Hematopoietic multipotent progenitor cell treated with erythropoietin and hydrocortisone succinate and interleukin-3 and kit ligand, for 17 days (in vitro differentiated cells): ENCODE results near the gene TOR4A.

ENCODE experiments used
- DNase-seq: peaks from one replicate; pipeline ENCODE4 v3.0.0-alpha.2; 2015; ENCODE audit warnings: low spot score

Gene TOR4A

GRCh38 chr9:137307255-137308056 lies 29.9 kb downstream of the TOR4A start:
- DNase-seq, result no peak

DNA sequence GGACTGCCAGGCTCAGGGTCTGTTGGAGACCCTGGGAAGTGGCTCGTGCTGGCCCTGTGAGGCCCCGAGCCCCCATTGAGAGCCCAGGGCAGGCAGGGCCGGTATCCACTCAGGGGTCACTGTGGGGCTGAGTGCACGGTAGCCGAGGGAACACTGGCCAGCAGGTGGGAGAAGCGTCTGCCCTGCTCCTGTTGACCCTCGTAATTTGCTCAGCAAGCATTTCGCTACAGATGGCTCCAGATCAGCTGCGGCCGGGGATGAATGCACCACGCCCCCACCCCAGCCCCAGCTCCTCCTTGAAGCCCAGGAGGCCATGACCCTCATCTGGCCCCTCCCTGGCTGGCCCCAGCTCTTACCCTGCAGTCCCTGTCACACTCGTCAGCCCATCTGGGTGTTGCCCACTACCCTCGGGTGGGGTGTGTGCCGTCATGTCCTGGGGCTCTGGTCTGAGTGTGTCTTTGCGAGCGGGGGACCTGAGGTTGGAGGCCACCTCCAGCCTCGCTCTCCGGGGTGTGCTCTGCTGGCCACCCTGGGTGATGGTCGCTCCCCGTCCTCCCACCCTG lies 30.6 kb downstream of the TOR4A start:
- no peak for DNase-seq

DNA sequence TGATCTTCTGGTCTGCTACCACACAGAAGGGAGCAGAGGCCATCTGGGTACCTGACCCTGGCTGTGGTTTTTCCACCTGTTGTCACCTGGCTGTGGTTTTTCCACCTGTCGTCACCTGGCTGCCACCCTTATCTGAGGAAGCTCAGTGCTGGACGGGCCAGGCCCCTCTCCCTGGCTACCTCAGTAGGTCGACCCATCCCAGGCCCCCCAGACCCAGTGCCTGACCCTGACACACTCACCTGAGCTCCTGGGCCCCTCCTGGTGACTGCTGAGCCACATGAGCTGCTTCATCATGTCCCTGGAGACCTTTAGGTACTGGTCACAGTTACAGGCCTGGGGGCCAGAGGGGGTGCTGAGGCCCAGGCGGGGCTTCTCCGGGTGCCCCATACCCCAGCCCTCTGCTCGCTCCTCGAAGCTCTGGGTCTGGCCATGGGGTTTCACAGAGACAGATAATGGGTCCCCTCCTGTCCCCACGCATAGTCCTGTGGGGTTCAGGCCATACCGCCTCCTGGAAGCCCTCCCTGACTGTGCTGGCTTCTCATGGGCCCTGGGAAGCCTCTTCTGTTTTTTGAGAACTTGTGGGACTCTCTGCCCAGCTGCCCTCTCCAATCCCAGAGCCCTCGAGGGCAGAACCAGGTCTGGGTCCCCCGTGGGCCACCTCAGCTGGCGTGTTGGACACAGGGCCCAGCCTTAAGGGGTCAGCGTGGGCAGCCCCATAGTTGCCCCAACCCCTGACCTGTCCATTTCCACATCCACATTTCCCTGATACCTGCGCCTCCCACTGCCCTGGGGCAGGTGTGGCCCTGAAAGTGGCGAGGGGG lies 32.1 kb downstream of the TOR4A start:
- DNase-seq, result no peak

- no peak for DNase-seq
Observed at GRCh38 chr9:137310189-137311052, 32.9 kb downstream of the TOR4A start.

GRCh38 chr9:137311171-137311985 lies 33.9 kb downstream of the TOR4A start:
- DNase-seq, result no peak

GRCh38 chr9:137311986-137312851 lies 34.7 kb downstream of the TOR4A start:
- DNase-seq, result no peak

DNA sequence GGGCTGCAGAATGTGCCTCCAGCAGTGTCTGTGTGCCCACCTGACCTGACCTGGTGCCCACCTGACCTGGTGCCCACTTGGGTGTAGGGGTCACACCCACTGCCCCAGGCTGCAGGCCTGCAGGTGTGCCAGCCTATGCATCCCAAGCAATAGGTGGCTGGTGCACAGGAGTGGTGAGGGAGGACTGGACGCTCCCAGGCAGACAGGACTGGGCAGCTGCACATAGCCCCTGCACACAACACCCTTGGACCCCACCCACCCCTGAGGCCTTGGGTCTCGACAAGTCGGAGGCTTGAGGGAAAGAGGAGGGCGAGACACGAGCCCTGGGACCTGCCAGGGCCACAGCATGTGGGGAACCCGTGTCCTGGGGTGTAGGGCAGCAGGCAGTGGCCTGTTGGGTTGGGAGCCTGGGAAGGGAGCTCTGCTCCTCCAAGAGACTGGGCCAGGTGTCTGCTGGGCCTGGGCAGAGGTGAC lies 35.4 kb downstream of the TOR4A start:
- DNase-seq, result no peak

DNA sequence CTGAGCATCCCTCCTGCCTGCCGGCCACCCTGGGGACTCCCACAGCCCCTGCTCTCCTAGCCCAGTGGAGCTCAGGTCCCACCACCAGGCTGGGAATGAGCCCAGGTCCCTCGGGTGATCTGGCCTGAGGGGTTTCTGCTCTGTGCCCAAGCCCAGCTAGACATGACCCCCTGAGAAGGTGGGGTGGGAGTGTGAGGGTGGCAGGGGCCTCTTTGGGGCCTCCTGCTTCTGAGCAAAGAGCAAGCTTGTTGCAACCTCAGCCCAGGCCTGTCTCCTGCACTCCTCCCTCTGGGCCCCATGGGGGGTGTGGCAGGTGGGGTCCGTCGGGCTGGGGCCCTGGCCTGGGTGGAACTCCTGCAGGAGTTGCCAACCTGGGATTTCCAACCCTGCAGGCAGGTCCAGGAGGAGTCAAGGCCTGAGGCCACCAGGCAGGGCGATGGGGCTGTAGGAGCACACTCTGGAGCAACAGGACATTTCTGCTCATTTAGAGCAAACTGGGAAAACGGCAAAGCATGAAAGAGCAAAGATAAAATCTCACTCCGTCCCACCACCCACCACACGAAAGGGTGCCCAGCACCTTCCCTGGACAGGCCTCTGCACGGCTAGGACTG lies 35.9 kb downstream of the TOR4A start:
- no peak for DNase-seq

- DNase-seq, result no peak
Observed at GRCh38 chr9:137313956-137314560, 36.5 kb downstream of the TOR4A start.

- DNase-seq, result no peak
Observed at GRCh38 chr9:137314561-137315560, 37.3 kb downstream of the TOR4A start.

GRCh38 chr9:137315581-137316011 lies 38.1 kb downstream of the TOR4A start:
- DNase-seq, result no peak

DNA sequence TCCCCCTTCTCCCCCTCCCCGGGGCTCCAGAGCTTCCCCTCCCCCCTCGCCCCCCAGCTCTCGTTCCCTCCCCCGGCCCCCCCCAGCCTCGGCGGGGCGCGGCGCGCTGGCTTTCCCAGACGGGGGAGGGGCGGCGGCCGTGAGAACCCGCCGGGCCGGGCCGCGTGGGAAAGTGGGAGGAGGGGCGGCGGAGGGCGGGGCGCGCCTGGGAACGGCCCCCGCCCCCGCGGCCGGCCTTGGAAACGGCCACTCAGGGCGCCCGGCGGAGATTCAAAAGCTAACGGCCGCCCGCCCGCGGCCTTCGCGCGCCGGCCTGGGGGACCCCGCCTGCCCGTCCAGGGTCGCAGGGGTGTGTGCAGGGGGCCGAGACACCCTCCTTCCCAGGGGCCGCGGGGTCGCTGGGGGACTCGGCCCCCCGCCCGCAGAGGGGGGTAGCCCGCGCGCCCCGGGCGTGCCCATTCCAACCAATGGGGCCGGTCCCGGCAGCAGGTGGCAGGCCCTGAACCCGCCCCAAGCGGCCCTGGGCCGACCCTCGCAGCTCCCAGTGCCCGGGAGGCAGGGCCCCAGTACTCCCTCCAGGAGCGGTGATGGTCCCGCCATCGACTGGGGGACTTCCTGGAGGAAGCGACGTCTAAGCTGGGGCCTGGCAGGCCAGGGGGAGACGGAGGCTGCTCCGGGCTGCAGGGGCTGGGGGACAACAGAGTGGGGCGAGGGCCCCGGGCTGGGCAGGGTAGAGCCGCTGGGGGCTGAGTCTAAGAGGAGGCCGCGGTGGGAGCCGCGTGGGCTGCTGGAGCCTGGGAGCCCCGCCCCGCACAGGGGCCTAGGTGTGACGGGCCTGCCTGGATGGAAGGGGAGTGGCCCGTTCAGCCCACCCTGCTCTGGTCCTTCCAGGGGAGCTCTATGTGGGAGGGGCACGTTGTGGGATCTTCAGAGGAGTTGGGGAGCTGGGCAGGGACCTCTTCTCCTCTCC lies 38.8 kb downstream of the TOR4A start:
- DNase-seq, result no peak

- no peak for DNase-seq
Observed at GRCh38 chr9:137317021-137317717, 39.6 kb downstream of the TOR4A start.

DNA sequence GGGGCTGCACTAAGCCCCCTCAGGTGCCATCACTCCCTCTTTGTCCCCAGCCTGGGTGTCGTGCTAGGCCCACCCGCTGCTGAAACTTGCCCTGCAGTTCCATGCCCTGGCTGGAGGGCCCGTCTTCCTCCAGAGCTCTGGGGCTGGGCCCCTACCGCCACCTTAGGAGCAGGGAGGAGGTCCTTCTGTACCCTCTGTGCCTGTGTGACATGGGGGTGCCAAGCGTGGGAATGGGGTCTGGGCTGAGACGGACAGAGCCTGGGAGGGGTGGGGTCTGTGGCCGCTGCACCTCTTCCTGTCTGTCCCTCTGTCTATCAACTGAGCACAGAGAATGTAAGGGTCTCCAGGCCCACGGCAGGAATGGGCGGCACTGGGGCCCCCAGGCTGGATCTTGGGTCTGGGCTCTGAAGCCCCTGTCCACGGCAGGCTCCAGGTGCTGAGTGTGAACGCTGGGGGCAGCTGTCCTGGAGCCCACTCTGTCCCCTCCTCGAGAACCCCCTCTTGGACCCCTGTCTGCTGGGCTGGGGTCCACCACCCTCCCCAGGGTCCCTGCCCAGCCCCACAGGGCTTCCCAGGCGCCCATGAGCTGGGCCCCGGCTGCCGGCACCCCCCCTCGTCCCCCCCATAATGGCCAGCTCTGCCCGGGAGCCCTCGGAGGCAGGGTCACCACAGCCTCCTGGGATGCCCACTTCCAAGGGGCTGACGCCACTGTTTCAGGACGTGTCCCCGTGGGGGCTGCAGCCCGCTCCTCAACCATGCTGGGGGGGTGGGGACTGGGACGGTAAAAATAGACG lies 40.4 kb downstream of the TOR4A start:
- no peak for DNase-seq

DNA sequence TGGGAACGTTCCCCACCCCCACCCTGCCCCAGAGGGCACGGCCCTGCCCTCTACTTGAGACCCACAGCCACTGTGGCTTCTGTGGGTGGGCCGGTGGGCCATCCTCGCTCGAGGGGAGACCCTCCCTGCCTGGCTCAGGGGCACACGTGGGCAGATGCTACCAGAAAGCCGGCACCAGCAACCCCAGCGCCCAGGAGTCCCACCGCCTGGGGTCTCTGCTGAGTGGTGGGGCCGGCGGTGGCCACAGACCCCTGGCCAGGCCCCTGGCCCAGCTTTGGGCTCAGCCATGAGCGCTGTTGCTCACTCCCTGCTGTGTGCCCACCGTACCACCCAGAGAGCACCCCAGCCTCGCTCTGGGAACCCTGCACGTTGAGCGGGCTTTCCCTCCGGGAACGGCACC lies 41.1 kb downstream of the TOR4A start:
- no peak for DNase-seq
